ENCODE measurements around the gene NIPAL4.

Gene NIPAL4

DNA sequence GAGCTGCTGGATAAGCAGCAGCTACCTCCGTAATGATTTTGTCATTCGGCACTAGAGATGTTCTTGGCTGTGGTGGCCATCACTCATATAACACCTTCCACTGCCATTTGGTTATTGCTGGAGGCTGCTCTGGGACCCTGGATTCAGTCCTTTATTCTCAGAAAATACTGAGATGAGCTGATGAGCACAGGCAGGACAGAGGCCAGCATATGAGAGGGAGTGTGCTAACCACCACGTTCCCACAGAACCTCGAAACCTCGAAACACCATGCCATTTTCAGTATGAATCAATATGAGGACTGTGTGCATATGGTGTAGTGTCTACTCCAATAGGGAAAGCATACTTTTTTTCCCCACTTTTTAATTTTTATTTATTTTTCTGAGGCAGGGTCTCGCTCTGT, 59.0 kb downstream of the NIPAL4 start:
- DNase-seq = no peak

DNA sequence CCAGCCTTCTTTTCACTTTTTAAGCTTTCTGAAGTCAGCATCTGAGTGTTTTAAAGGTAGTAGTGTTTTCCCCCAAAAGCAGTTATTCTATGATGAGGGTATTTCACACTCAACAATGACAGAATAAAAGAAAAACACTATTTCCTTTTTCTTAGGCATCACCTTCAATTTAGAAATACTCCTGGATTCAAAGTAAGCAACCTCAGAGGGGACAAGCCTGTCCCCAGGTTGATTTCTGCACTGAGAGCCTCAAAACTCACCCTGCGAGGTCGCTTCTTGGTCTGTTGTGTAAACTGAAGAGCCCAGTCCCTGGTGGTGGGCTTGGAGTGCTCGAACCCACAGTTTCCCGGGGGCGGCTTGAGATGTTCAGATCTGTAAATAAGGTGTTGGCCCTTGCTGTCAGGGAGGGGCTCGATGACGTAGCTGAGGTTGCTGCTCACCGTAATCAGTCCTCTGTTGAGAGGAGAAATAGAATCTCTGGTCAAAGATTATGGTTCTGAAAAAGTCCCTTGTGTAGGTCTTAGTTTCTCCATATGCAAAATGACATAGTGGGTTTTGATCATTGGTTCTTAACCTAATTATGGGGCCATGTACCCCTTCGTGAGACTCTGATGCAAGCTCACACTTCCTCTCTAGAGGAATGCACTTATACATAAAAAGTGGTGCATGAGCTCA, 59.7 kb downstream of the NIPAL4 start:
- DNase-seq = no peak

DNA sequence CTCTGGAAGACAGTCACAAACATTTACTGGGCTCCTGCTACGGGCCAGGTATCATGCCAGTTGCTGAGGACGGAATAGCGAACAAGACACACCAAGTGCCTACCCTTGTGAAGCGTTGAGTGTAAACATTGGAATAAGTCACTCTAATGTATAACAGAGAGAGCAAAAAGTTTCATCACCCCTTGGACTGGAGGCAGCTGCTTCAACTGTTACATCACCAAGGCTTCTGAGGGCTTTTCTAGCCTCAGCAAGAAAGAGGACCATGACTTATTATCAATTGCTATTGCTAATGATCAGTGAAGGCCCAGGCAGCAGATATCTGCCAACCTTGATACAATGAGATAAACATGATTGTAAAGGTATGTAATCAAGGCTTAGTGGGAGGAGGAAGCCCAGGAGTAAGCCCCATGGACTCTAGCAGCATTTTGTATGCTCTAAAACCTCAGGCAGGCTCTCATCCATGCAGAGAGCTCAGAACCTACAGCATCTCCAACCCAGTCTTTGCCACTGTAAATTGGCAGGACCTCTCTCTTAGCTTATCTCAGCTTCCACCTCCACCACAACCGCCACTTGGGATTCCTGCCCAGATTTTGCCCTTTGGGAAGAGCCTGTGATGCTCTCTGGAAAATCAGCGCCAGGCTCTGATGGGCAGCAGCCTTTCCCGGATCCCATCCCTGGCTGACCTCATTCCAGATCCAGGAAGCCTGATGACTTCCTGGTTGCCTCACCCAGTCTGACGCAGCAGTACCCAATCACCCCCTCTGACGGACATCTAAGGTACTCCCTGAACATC, 61.1 kb downstream of the NIPAL4 start:
- no peak for DNase-seq

DNA sequence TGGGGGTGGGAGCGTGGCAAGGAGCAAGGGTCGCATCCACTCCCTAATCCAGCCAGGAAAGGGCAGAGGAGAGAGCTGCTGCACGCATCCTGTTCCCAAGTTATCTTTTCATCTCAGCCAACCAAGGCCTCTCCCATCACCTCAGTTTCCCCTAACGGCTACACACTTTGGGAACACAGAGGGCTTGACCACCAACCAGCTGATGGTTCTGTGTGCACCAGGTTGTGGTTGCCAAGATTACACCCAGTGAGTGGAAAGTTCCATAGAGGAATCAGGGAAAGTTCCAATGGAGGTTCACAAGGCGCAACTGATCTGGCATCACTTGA, 61.7 kb downstream of the NIPAL4 start:
- no peak for DNase-seq

DNA sequence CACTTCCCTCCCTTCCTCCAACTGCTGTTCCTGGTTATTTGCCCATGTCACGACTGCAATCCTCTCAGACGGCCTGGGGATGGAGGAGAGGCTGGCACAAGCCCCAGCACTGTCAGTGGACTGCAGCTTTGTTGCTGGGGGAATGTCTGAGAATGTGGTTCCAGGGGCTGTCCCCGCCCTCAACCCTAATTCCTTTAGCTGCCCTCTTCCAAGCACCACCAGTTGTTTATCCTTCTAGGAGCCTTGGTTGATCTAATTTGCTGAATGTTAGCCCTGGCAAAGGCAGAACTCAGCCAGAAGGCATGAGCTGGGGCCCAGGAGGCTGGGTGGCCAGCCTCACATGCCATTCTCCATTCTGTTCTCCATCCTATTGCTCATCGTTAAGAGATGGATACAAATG, 64.0 kb downstream of the NIPAL4 start:
- no peak for DNase-seq

Data from DMS53 (cell line).